ENCODE measurements around the gene VAV3.

GRCh38 chr1:107821340-107821739 lies 143.6 kb downstream of the VAV3 start:
- TF ChIP-seq CTCF (conservative IDR thresholded peaks at IDR 0.05; ENCODE audit: low read length) (no peak), EZH2phosphoT487 (IDR thresholded peaks at IDR 0.05; ENCODE audit: borderline replicate concordance, low read depth, low read length) (no peak)

Data from OCI-LY7 (cell line).